Activated CD8-positive, alpha-beta memory T cell treated with anti-CD3 and anti-CD28 coated beads, Interleukin-2, amount 10 ng/mL, durations not matched to agents 7 days and 5 days (primary cell): ENCODE measurements around the gene GABPB2. TPM values are rescaled to one million over a fixed set of nuclear protein-coding genes. Genes with fewer than 3 reads are reported as not detected.

Source experiments
- ATAC-seq: fragments of 150-1000 bp; cut with Tn5 transposase; one replicate; pipeline ENCODE4 v1.10.0; 2021; ENCODE audit warnings: moderate library complexity
- CTCF ChIA-PET: fragments of 350-600 bp; sonication (Branson Sonifier 250); formaldehyde crosslinking; loops from one replicate; lab custom pipeline; 2021; ENCODE audit warnings: antibody characterized with exemption; lab: Charles Lee
- DNase-seq: peaks from one replicate; pipeline ENCODE4 v3.0.0-alpha.2; 2020
- H3K27ac Mint-ChIP-seq: one replicate; pipeline ENCODE4 v1.8.0; 2021; ENCODE audit warnings: mild to moderate bottlenecking, mixed read lengths
- H3K27me3 Mint-ChIP-seq: one replicate; pipeline ENCODE4 v1.8.0; 2021; ENCODE audit warnings: mixed read lengths
- H3K36me3 Mint-ChIP-seq: one replicate; pipeline ENCODE4 v1.8.0; 2021; ENCODE audit warnings: mild to moderate bottlenecking, mixed read lengths
- H3K4me1 Mint-ChIP-seq: one replicate; pipeline ENCODE4 v1.8.0; 2021; ENCODE audit warnings: mixed read lengths
- H3K4me3 Mint-ChIP-seq: one replicate; pipeline ENCODE4 v1.8.0; 2021; ENCODE audit warnings: mild to moderate bottlenecking, moderate library complexity, mixed read lengths
- H3K9me3 Mint-ChIP-seq: one replicate; pipeline ENCODE4 v1.8.0; 2022; ENCODE audit warnings: low read depth, mixed read lengths
- total RNA-seq, 2 experiments: library from RNA; stranded (reverse); gene quantifications; one replicate each; pipeline ENCODE4 v1.2.3, GENCODE V29; 2021

GABPB2 gene
- total RNA-seq, 2 experiments from 2014 or later, result 20.0 to 23.9 TPM

DNA sequence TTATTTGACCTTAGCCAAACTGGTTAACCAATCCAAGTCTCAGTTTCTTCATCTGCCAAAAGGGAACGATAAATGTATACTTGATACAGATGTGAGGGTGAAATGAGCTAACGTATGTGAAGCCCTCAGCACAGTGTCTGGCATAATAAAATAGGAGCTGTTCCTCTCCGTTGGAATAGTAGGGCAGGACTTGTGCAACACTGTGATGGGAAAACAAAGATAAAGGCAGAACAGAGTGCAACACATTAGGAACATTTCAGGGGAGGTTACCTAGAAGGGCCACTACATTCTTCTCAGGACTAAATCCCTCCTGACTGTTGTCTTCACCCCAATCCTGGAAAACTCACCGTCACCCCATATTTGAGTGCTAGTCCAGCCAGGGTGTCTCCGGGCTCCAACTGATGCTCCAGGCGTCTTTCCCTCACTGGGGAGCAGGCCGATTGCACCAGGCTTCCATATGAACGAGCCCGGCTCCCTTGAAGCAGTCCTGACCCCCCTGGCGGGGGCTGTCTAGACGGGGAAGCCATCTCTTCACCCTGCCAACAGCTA is 94.2 kb downstream of the GABPB2 start:
- ATAC-seq, result no peak
- Mint-ChIP-seq H3K27ac (peak overlapping the region; percentile 89), H3K27me3 (no peaks in the 10 kb centered on the region), H3K36me3 (peaks cover 33% of the 10 kb centered on the region), H3K4me1 (peaks cover 53% of the 10 kb centered on the region), H3K9me3 (no peaks in the 10 kb centered on the region), H3K4me3 (peak overlapping the region; percentile 91)
- CTCF ChIA-PET, result interaction anchor here (1.0 to 2.3 kb wide), 5 partner anchors 8 to 140 kb away, joined by 3 to 9 read pairs (median 4); partner anchors contain the start of genes GABPB2 and TNFAIP8L2
- no peak for DNase-seq

DNA sequence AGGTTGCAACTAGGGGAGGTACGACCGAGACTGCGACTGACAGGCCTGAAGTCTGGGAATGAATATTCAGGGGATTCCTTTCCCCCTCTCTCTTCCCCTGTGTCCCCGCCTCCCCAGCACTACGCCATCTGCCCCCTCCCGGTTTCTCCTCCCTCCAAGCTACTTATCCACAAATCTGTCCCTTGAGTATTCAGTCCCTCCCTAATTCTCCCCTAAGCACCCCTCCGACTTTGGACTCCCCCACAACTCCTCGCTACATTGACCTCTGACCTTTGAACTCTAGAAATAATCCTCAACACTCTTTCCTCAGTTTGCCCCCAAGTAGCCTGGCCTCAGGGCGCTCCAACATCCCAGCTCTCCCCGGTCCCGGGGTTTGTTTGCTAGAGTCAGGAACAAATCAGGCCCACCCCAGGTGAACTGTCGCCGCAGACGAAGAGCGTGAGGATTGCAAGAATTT is 94.7 kb downstream of the GABPB2 start:
- ATAC-seq (no peak), DNase-seq (peak; percentile 46)
- Mint-ChIP-seq H3K4me1 (peaks cover 50% of the 10 kb centered on the region), H3K36me3 (peaks cover 30% of the 10 kb centered on the region), H3K4me3 (peak overlapping the region; percentile 91), H3K27ac (peak overlapping the region; percentile 89), H3K27me3 (no peaks in the 10 kb centered on the region), H3K9me3 (no peaks in the 10 kb centered on the region)
- CTCF ChIA-PET, result interaction anchor here (1.0 to 2.3 kb wide), 6 partner anchors 8 to 141 kb away, joined by 3 to 12 read pairs (median 4); partner anchors contain the start of genes GABPB2 and TNFAIP8L2

DNA sequence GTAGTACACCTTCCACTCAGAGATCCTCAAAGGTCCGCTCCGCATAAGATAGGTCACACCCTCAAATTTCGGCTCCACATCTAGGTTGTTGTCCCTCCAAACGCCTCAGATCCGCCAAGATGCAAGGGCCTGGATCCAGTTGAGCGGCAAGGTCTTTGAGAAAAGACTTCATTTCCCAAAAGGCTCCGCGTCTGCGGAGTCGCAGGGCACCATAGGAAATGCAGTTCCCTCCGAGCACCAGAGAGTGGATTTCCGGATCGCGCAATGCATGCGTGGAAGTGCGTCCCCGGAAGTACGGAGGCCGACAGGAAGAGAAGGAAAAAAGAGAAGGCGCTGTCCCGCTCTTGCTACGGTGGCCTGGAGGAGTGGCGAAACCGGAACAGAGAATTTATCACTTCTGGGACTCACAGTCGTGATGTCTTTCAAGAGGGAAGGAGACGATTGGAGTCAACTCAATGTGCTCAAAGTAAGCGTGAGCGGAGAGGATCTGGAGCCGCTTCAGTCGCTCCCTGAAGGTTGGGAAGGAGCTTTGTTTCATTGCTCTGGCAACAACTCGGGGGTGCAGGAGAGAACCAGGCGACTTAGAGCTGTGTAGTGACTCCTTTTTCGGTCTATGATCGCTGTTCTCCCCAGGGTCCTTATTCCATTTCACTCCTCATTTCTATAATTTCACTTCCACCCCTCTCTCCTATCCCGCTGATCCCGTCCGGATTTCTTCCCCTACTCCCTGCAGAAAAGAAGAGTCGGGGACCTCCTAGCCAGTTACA is 95.4 kb downstream of the GABPB2 start, which contains the start of the genes LYSMD1 and SCNM1:
LYSMD1 (minus strand) TSS at position 165 of the 767 bp plus-strand sequence. CDS start 644 bp downstream, outside the sequence.
SCNM1 (plus strand) TSS at position 407 of the 767 bp plus-strand sequence; CDS start at position 416, 9 bp downstream.
- CTCF ChIA-PET, result interaction anchor here (0.5 to 2.3 kb wide), 10 partner anchors 9 to 141 kb away, joined by 3 to 12 read pairs (median 4); partner anchors contain the start of genes GABPB2, TMOD4 and TNFAIP8L2
- ATAC-seq (peak; percentile 97), DNase-seq (peak; percentile 99)
- Mint-ChIP-seq H3K4me3 (peak within 1 kb of the TSS; percentile 91), H3K27me3 (no peaks in the 10 kb centered on the region), H3K27ac (peak within 1 kb of the TSS; percentile 89), H3K4me1 (peaks cover 48% of the 10 kb centered on the region), H3K36me3 (peaks cover 28% of the 10 kb centered on the region), H3K9me3 (no peaks in the 10 kb centered on the region)

DNA sequence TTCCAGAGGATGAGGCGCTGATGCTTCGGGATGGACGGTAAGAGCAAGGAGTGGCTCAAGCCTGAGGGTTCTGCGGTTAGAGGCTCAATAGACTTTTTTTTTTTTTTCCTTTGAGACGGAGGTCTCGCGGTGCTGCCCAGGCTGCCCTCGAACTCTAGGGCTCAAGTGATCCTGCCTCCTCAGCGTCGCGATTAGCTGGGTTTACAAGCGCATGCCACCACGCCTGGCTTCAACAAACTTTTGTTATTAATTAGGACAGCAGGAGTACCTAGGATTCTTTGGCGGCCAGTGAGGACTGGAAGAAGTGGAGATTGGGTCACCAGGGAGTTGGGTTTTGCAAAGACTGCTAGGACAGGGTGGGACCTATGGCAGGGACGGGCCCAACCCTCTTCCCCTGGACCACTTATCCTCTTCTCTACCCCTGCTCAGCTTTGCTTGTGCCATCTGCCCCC is 96.0 kb downstream of the GABPB2 start:
- Mint-ChIP-seq H3K27ac (peak overlapping the region; percentile 89), H3K4me3 (peak overlapping the region; percentile 91), H3K27me3 (no peaks in the 10 kb centered on the region), H3K9me3 (no peaks in the 10 kb centered on the region), H3K36me3 (peaks cover 26% of the 10 kb centered on the region), H3K4me1 (peaks cover 46% of the 10 kb centered on the region)
- peak; percentile 3 for ATAC-seq
- DNase-seq, result no peak
- CTCF ChIA-PET, result interaction anchor here (0.5 to 2.0 kb wide), 7 partner anchors 8 to 120 kb away, joined by 3 to 12 read pairs (median 4); partner anchors contain the start of genes TMOD4 and TNFAIP8L2

DNA sequence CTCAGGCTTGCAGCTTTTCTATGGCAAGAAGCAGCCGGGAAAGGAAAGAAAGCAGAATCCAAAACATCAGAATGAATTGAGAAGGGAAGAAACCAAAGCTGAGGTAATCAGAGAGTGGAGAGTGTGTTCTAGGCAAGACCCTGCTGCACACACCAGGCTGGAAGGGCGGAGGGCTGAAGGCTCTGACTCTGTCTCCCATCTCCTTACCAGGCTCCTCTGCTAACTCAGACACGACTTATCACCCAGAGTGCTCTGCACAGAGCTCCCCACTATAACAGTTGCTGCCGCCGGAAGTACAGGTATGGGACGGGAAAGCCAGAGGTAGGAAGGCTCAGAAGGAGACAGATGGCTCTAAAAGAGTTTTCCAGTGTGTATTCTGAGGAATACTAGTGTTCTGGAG is 96.6 kb downstream of the GABPB2 start:
- Mint-ChIP-seq H3K9me3 (no peaks in the 10 kb centered on the region), H3K27me3 (no peaks in the 10 kb centered on the region), H3K4me1 (peaks cover 41% of the 10 kb centered on the region), H3K36me3 (peaks cover 24% of the 10 kb centered on the region), H3K4me3 (peak overlapping the region; percentile 91), H3K27ac (peak overlapping the region; percentile 89)
- DNase-seq, result no peak
- no peak for ATAC-seq
- CTCF ChIA-PET, result interaction anchor here (1.0 to 2.0 kb wide), 6 partner anchors 9 to 143 kb away, joined by 3 to 12 read pairs (median 4); partner anchors contain the start of genes TMOD4 and TNFAIP8L2

DNA sequence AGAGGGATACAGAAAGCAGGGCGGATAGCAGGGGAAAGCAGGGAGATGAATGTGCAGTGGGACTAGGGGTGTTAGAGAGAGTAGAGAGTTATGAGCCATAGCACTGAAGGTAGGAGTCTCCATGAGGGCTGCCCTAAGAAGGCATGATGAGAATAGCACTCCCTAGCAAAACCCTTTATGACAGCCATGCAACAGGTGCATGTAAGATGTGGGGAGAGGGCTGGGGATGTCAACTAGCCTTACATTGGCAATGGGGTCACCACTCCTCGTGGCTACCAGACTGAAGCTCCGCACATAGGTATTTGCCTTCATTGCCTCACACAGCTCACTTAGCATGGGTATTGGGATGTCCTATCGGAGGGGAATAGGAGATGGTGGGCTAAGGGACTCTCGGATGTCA is 100.6 kb downstream of the GABPB2 start:
- H3K4me3 Mint-ChIP-seq, result no peak overlapping the region
- peaks cover 22% of the 10 kb centered on the region for H3K36me3 Mint-ChIP-seq
- no peak for DNase-seq
- CTCF ChIA-PET, result no interaction called here
- no peak for ATAC-seq
- no peaks in the 10 kb centered on the region for H3K27me3 Mint-ChIP-seq
- no peaks in the 10 kb centered on the region for H3K9me3 Mint-ChIP-seq
- peaks cover 16% of the 10 kb centered on the region for H3K4me1 Mint-ChIP-seq
- no peak overlapping the region for H3K27ac Mint-ChIP-seq

Other genes with a start within 250 kb of the GABPB2 start
- gene ARNT, start 194.2 kb upstream of the GABPB2 start, total RNA-seq, result 10 to 100 TPM; 35.7 to 49.7 TPM
- not detected for gene CTXND2, start 183.6 kb upstream of the GABPB2 start, total RNA-seq
- gene SETDB1, start 144.4 kb upstream of the GABPB2 start, total RNA-seq, result 10 to 100 TPM; 61.5 to 67.6 TPM
- 100 to 1,000 TPM; 144 to 170 TPM for gene CERS2, start 95.9 kb upstream of the GABPB2 start, total RNA-seq
- under 1 TPM in 1 of 2 experiments, not detected in 1; 0.23 TPM for gene ANXA9, start 88.5 kb upstream of the GABPB2 start, total RNA-seq
- gene MINDY1, start 63.9 kb upstream of the GABPB2 start, total RNA-seq, result 1 to 10 TPM; 4.2 to 7.0 TPM
- 10 to 100 TPM; 14.7 to 17.4 TPM for gene PRUNE1, start 62.3 kb upstream of the GABPB2 start, total RNA-seq
- 1 to 10 TPM; 1.0 to 2.0 TPM for gene BNIPL, start 34.2 kb upstream of the GABPB2 start, total RNA-seq
- 1 to 10 TPM; 1.2 to 2.0 TPM for gene C1orf56, start 23.0 kb upstream of the GABPB2 start, total RNA-seq
- gene CDC42SE1, start 11.1 kb upstream of the GABPB2 start, total RNA-seq, result 100 to 1,000 TPM; 214 to 235 TPM
- gene MLLT11, start 10.4 kb upstream of the GABPB2 start, total RNA-seq, result 1 to 10 TPM; 4.1 to 5.0 TPM
- gene SEMA6C, start 75.9 kb downstream of the GABPB2 start, total RNA-seq, result 1 to 10 TPM in 1 of 2 experiments, under 1 TPM in 1; 0.84 to 1.7 TPM
- gene TNFAIP8L2, start 85.9 kb downstream of the GABPB2 start, total RNA-seq, result 10 to 100 TPM; 14.5 to 17.6 TPM
- 1 to 10 TPM; 4.4 to 4.9 TPM for gene LYSMD1, start 95.1 kb downstream of the GABPB2 start, total RNA-seq
- gene SCNM1, start 95.4 kb downstream of the GABPB2 start, total RNA-seq, result 10 to 100 TPM; 60.6 to 69.6 TPM
- gene TMOD4, start 105.2 kb downstream of the GABPB2 start, total RNA-seq, result 1 to 10 TPM; 2.9 to 3.6 TPM
- gene VPS72, start 119.4 kb downstream of the GABPB2 start, total RNA-seq, result 10 to 100 TPM; 78.3 to 86.2 TPM
- gene PIP5K1A, start 127.8 kb downstream of the GABPB2 start, total RNA-seq, result 10 to 100 TPM; 55.2 to 70.3 TPM
- 100 to 1,000 TPM; 187 to 223 TPM for gene PSMD4, start 184.0 kb downstream of the GABPB2 start, total RNA-seq
- 10 to 100 TPM; 29.9 to 35.7 TPM for gene ZNF687, start 211.5 kb downstream of the GABPB2 start, total RNA-seq